Caco-2 (cell line): Measurements from ENCODE around the gene PSMD1. TPM values are rescaled to one million over a fixed set of nuclear protein-coding genes. Genes with fewer than 3 reads are reported as not detected.

Experiments used
- BruUV-seq: library from RNA; stranded (reverse); fragments of 400-500 nt; replicated peaks from 2 replicates; lab custom pipeline; 2021; lab: Mats Ljungman, UMichigan
- CTCF ChIA-PET: fragments of 300-600 bp; sonication (Branson Sonifier 250); formaldehyde crosslinking; loops from one replicate; lab custom pipeline; 2022; ENCODE audit warnings: antibody characterized with exemption; lab: Charles Lee
- POLR2A ChIA-PET: fragments of 300-600 bp; sonication (Branson Sonifier 250); formaldehyde crosslinking; loops from one replicate; lab custom pipeline; 2022; ENCODE audit warnings: antibody characterized with exemption; lab: Charles Lee
- DNase-seq, 2 experiments: peaks; one replicate each; pipeline versions ENCODE4 v3.0.0 to v3.0.0-alpha.2; 2020 to 2022
- H3K27me3 ChIP-seq: replicated peaks from 2 replicates; pipeline ENCODE4 v1.6.0; 2011; ENCODE audit warnings: low read length; ENCODE audit not compliant: control insufficient read depth, insufficient read depth
- H3K36me3 ChIP-seq: 2 replicates; pipeline ENCODE4 v1.5.1; 2011; ENCODE audit warnings: low read length; ENCODE audit not compliant: control insufficient read depth, insufficient read depth
- H3K4me1 ChIP-seq: fragments of 250-450 bp; sonication (Bioruptor Pico); 2 replicates; pipeline ENCODE4 v1.5.1; 2020; ENCODE audit warnings: mild to moderate bottlenecking
- H3K4me3 ChIP-seq: 2 replicates; pipeline ENCODE4 v1.5.1; 2011; ENCODE audit warnings: low read depth, mild to moderate bottlenecking, control low read depth, low read length
- H3K9me3 ChIP-seq: fragments of 250-450 bp; sonication (Bioruptor Pico); 2 replicates; pipeline ENCODE4 v1.5.1; 2020; ENCODE audit warnings: mild to moderate bottlenecking, moderate library complexity
- H3K27ac Mint-ChIP-seq: one replicate; pipeline ENCODE4 v1.8.0; 2022; ENCODE audit warnings: mixed read lengths; ENCODE audit not compliant: unreplicated experiment
- H3K27me3 Mint-ChIP-seq: one replicate; pipeline ENCODE4 v1.8.0; 2022; ENCODE audit warnings: mixed read lengths; ENCODE audit not compliant: insufficient read depth, unreplicated experiment
- H3K36me3 Mint-ChIP-seq: one replicate; pipeline ENCODE4 v1.8.0; 2022; ENCODE audit warnings: mild to moderate bottlenecking, mixed read lengths; ENCODE audit not compliant: insufficient read depth, unreplicated experiment
- H3K4me1 Mint-ChIP-seq: one replicate; pipeline ENCODE4 v1.8.0; 2022; ENCODE audit warnings: low read depth, mixed read lengths; ENCODE audit not compliant: unreplicated experiment
- H3K4me3 Mint-ChIP-seq: one replicate; pipeline ENCODE4 v1.8.0; 2022; ENCODE audit warnings: mild to moderate bottlenecking, moderate library complexity, mixed read lengths; ENCODE audit not compliant: unreplicated experiment
- H3K9me3 Mint-ChIP-seq: one replicate; pipeline ENCODE4 v1.8.0; 2022; ENCODE audit warnings: mixed read lengths; ENCODE audit not compliant: unreplicated experiment
- intact Hi-C: fragments of 100-400 bp; cut with micrococcal nuclease; formaldehyde crosslinking; loops from one replicate; pipeline ENCODE4 v1.10.0; 2022; ENCODE audit not compliant: unreplicated experiment
- total RNA-seq: library from RNA; stranded (reverse); gene quantifications from 2 replicates; pipeline ENCODE4 v1.2.3, GENCODE V29; 2022
- TF ChIP-seq, protein P1 (sequence below), 2 experiments: fragments of 200-600 bp in 1 of 2; IDR thresholded peaks; 1 replicate in 1 of 2; 2 replicates in 1 of 2; pipeline versions ENCODE4 v1.5.1 to v1.8.0; 2011 to 2022; ENCODE audit warnings: antibody characterized with exemption in 1 of 2, control low read depth in 1 of 2, inconsistent platforms in 1 of 2, low read depth in 1 of 2, low read length in 1 of 2, mild to moderate bottlenecking in 1 of 2, moderate library complexity in 1 of 2; ENCODE audit not compliant: insufficient read depth in 1 of 2, severe bottlenecking in 1 of 2, unreplicated experiment in 1 of 2

The PSMD1 gene
- total RNA-seq, 1 experiment from 2014 or later, result 126 TPM

DNA sequence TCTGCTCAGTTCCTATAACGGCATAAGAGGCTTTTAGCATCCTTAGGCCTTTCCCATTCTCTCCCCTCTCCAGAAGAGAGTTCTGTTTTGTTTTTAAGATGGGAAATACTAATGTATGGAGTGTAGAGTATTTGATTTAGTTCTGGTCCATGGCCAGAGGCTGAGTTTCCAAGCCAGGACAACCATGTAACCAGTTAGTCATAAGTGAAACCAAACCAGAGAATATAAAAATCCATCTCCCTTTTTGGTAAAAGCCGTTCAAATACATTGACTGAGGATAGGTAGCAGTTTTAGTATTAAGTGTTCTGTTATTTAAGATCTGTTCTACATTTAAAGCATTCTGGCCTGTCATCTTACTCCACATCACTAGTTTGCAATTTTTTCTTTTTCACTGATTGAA is 3.1 kb downstream of the PSMD1 start:
- peaks cover 9% of the 10 kb centered on the region for H3K4me1 ChIP-seq
- TF ChIP-seq, protein P1, sequence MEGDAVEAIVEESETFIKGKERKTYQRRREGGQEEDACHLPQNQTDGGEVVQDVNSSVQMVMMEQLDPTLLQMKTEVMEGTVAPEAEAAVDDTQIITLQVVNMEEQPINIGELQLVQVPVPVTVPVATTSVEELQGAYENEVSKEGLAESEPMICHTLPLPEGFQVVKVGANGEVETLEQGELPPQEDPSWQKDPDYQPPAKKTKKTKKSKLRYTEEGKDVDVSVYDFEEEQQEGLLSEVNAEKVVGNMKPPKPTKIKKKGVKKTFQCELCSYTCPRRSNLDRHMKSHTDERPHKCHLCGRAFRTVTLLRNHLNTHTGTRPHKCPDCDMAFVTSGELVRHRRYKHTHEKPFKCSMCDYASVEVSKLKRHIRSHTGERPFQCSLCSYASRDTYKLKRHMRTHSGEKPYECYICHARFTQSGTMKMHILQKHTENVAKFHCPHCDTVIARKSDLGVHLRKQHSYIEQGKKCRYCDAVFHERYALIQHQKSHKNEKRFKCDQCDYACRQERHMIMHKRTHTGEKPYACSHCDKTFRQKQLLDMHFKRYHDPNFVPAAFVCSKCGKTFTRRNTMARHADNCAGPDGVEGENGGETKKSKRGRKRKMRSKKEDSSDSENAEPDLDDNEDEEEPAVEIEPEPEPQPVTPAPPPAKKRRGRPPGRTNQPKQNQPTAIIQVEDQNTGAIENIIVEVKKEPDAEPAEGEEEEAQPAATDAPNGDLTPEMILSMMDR (IDR thresholded peaks at IDR 0.05; ENCODE audit: insufficient read depth in 1 of 2, low read depth in 1 of 2, low read length in 1 of 2, severe bottlenecking in 1 of 2, unreplicated experiment in 1 of 2), result no peak
- ChIA-PET POLR2A (no interaction called here), CTCF (interaction anchor here (1.4 kb wide), 1 partner anchor 9 kb away, joined by 3 read pairs; no protein-coding TSS in a partner anchor)
- DNase-seq, result no peak
- intact Hi-C loops, result no loop called here
- H3K4me3 ChIP-seq, result no peak overlapping the region
- no peaks in the 10 kb centered on the region for H3K9me3 ChIP-seq
- peaks cover 38% of the 10 kb centered on the region for H3K36me3 Mint-ChIP-seq
- H3K36me3 ChIP-seq, result no peaks in the 10 kb centered on the region; the same call in 1 of the 2 replicates
- H3K4me3 Mint-ChIP-seq, result no peak overlapping the region
- no peaks in the 10 kb centered on the region for H3K27me3 Mint-ChIP-seq
- H3K9me3 Mint-ChIP-seq, result no peaks in the 10 kb centered on the region
- no peaks in the 10 kb centered on the region for H3K27me3 ChIP-seq
- no TSS peak for BruUV-seq
- H3K4me1 Mint-ChIP-seq, result peaks cover 12% of the 10 kb centered on the region
- H3K27ac Mint-ChIP-seq, result no peak overlapping the region

DNA sequence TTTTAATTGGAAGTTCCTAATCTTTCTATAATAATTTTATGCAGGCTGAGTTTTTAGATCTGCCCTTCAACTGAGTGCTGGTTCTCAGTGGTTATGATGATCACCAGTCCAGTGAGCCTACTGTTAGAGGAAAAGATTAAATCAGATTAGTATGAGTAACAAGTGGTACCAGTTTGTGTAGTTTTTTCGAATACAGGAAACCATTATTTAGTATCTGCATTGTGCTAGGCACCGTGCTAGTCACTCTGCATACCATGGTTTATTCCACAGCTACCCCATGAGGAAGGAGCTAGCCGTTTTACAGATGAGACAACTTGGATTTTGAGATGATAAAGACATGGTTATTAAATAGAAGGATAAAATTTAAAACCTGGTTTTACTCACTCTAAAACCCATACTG is 6.1 kb downstream of the PSMD1 start:
- ChIA-PET CTCF (no interaction called here), POLR2A (no interaction called here)
- DNase-seq, result no peak
- Histone ChIP-seq H3K4me1 (peaks cover 9% of the 10 kb centered on the region), H3K27me3 (no peaks in the 10 kb centered on the region), H3K9me3 (no peaks in the 10 kb centered on the region), H3K4me3 (no peak overlapping the region), H3K36me3 (no peaks in the 10 kb centered on the region; the same call in 1 of the 2 replicates)
- no peak overlapping the region for H3K4me3 Mint-ChIP-seq
- intact Hi-C loops, result no loop called here
- H3K36me3 Mint-ChIP-seq, result peaks cover 62% of the 10 kb centered on the region
- peaks cover 15% of the 10 kb centered on the region for H3K4me1 Mint-ChIP-seq
- H3K27ac Mint-ChIP-seq, result no peak overlapping the region
- BruUV-seq, result no TSS peak
- TF ChIP-seq, protein P1 (IDR thresholded peaks at IDR 0.05; ENCODE audit: insufficient read depth in 1 of 2, low read depth in 1 of 2, low read length in 1 of 2, severe bottlenecking in 1 of 2, unreplicated experiment in 1 of 2), result no peak
- no peaks in the 10 kb centered on the region for H3K9me3 Mint-ChIP-seq
- H3K27me3 Mint-ChIP-seq, result no peaks in the 10 kb centered on the region

DNA sequence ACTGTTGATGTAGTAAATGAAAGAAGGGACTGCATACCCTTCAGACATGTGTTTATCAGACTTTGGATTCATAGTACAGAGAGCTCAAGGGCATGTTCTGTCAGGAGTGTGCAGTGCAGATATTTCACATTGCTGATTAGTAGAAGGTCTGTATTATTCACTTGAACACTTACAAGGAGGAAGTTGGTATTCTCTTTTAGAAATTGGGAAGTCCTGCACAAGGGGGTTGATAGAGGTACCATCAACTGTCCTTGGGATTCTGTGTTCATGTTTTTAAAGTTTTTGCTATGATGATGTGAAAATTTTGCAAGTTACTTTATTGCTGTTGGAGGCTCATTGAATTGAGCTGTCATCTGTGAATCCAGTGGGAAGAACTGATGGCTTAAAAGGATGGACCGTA is 6.7 kb downstream of the PSMD1 start:
- BruUV-seq, result no TSS peak
- Histone ChIP-seq H3K9me3 (no peaks in the 10 kb centered on the region), H3K27me3 (no peaks in the 10 kb centered on the region), H3K4me3 (no peak overlapping the region), H3K36me3 (no peaks in the 10 kb centered on the region; the same call in 1 of the 2 replicates), H3K4me1 (peaks cover 9% of the 10 kb centered on the region)
- no peak overlapping the region for H3K27ac Mint-ChIP-seq
- TF ChIP-seq, protein P1 (IDR thresholded peaks at IDR 0.05; ENCODE audit: insufficient read depth in 1 of 2, low read depth in 1 of 2, low read length in 1 of 2, severe bottlenecking in 1 of 2, unreplicated experiment in 1 of 2), result no peak
- ChIA-PET POLR2A (no interaction called here), CTCF (no interaction called here)
- peaks cover 67% of the 10 kb centered on the region for H3K36me3 Mint-ChIP-seq
- H3K4me1 Mint-ChIP-seq, result peaks cover 21% of the 10 kb centered on the region
- H3K9me3 Mint-ChIP-seq, result no peaks in the 10 kb centered on the region
- intact Hi-C loops, result no loop called here
- H3K27me3 Mint-ChIP-seq, result no peaks in the 10 kb centered on the region
- no peak for DNase-seq
- H3K4me3 Mint-ChIP-seq, result no peak overlapping the region
